HEK293 (cell line): Measurements from ENCODE around the gene OR5I1.

Experiments used
- CTCF ChIA-PET: fragments of 350-600 bp; formaldehyde crosslinking; extraction: SDS; loops from one replicate; lab custom pipeline; 2021; ENCODE audit warnings: antibody characterized with exemption; lab: Yijun Ruan, JAX
- POLR2A ChIA-PET: fragments of 300-600 bp; formaldehyde crosslinking; extraction: SDS; loops from one replicate; lab custom pipeline; 2020; ENCODE audit warnings: antibody characterized with exemption, inconsistent platforms; lab: Yijun Ruan, JAX
- H3K27ac ChIP-seq: fragments of 200-500 bp; sonication (Bioruptor generic); 2 replicates; pipeline ENCODE4 v1.5.1; 2014; ENCODE audit warnings: low read depth, low read length, control low read depth, inconsistent platforms; ENCODE audit errors: extremely low read depth
- H3K36me3 ChIP-seq, 2 experiments: fragments of 200-500 bp in 1 of 2; sonication (Bioruptor generic) in 1 of 2; 1 replicate in 1 of 2; 2 replicates in 1 of 2; pipeline ENCODE4 v1.5.1; 2014 to 2017; ENCODE audit warnings: inconsistent platforms in 2 of 2, low read length in 2 of 2; ENCODE audit not compliant: control insufficient read depth in 2 of 2, insufficient read depth in 1 of 2
- H3K4me1 ChIP-seq: fragments of 200-500 bp; sonication (Bioruptor generic); 2 replicates; pipeline ENCODE4 v1.5.1; 2014; ENCODE audit warnings: mild to moderate bottlenecking, low read length, inconsistent platforms; ENCODE audit not compliant: control insufficient read depth, insufficient read depth
- H3K4me3 ChIP-seq: 2 replicates; pipeline ENCODE4 v1.5.1; 2011; ENCODE audit warnings: low read depth, mild to moderate bottlenecking, control low read depth, low read length, moderate library complexity
- H3K9me3 ChIP-seq: fragments of 200-500 bp; sonication (Bioruptor generic); 2 replicates; pipeline ENCODE4 v1.5.1; 2014; ENCODE audit warnings: low read depth, low read length, inconsistent platforms; ENCODE audit not compliant: control insufficient read depth, insufficient read depth
- ATF2 ChIP-seq: fragments of 450-650 bp; formaldehyde crosslinking; IDR thresholded peaks from 2 replicates; pipeline ENCODE4 v1.5.1; 2016; ENCODE audit warnings: missing biosample characterization, missing genetic modification characterization, low read depth
- BCL6B ChIP-seq: fragments of 450-650 bp; formaldehyde crosslinking; IDR thresholded peaks from 2 replicates; pipeline ENCODE4 v1.5.1; 2017; ENCODE audit warnings: missing biosample characterization, missing genetic modification characterization
- OSR2 ChIP-seq: fragments of 450-650 bp; formaldehyde crosslinking; IDR thresholded peaks from 2 replicates; pipeline ENCODE4 v1.5.1; 2016; ENCODE audit warnings: missing biosample characterization, missing genetic modification characterization
- SP7 ChIP-seq: fragments of 450-650 bp; formaldehyde crosslinking; IDR thresholded peaks from 2 replicates; pipeline ENCODE4 v1.5.1; 2016; ENCODE audit warnings: missing biosample characterization, missing genetic modification characterization
- WT1 ChIP-seq: fragments of 450-650 bp; formaldehyde crosslinking; IDR thresholded peaks from 2 replicates; pipeline ENCODE4 v1.5.1; 2016; ENCODE audit warnings: missing biosample characterization, missing genetic modification characterization
- YY2 ChIP-seq: fragments of 450-650 bp; formaldehyde crosslinking; IDR thresholded peaks from 2 replicates; pipeline ENCODE4 v1.5.1; 2016; ENCODE audit warnings: missing biosample characterization, missing genetic modification characterization
- ZBTB17 ChIP-seq: fragments of 450-650 bp; formaldehyde crosslinking; IDR thresholded peaks from 2 replicates; pipeline ENCODE4 v1.5.1; 2016; ENCODE audit warnings: missing biosample characterization, missing genetic modification characterization
- ZBTB48 ChIP-seq: fragments of 450-650 bp; formaldehyde crosslinking; IDR thresholded peaks from 2 replicates; pipeline ENCODE4 v1.5.1; 2016; ENCODE audit warnings: missing biosample characterization, missing genetic modification characterization
- ZBTB6 ChIP-seq: fragments of 450-650 bp; formaldehyde crosslinking; IDR thresholded peaks from 2 replicates; pipeline ENCODE4 v1.5.1; 2017; ENCODE audit warnings: missing biosample characterization, missing genetic modification characterization
- ZFP37 ChIP-seq: fragments of 450-650 bp; formaldehyde crosslinking; IDR thresholded peaks from 2 replicates; pipeline ENCODE4 v1.5.1; 2016; ENCODE audit warnings: missing biosample characterization, missing genetic modification characterization
- ZNF10 ChIP-seq: fragments of 450-650 bp; formaldehyde crosslinking; IDR thresholded peaks from 2 replicates; pipeline ENCODE4 v1.5.1; 2017; ENCODE audit warnings: missing biosample characterization, missing genetic modification characterization
- ZNF16 ChIP-seq: fragments of 450-650 bp; formaldehyde crosslinking; IDR thresholded peaks from 2 replicates; pipeline ENCODE4 v1.5.1; 2016; ENCODE audit warnings: low read depth, missing biosample characterization, missing genetic modification characterization
- ZNF174 ChIP-seq: fragments of 450-650 bp; formaldehyde crosslinking; IDR thresholded peaks from 2 replicates; pipeline ENCODE4 v1.5.0; 2017; ENCODE audit warnings: missing biosample characterization, mild to moderate bottlenecking, missing genetic modification characterization
- ZNF24 ChIP-seq: fragments of 450-650 bp; formaldehyde crosslinking; IDR thresholded peaks from 2 replicates; pipeline ENCODE4 v1.5.1; 2016; ENCODE audit warnings: missing biosample characterization, missing genetic modification characterization
- ZNF280C ChIP-seq: fragments of 450-650 bp; formaldehyde crosslinking; IDR thresholded peaks from 2 replicates; pipeline ENCODE4 v1.5.1; 2016; ENCODE audit warnings: missing biosample characterization, missing genetic modification characterization
- ZNF362 ChIP-seq: fragments of 450-650 bp; formaldehyde crosslinking; IDR thresholded peaks from 2 replicates; pipeline ENCODE4 v1.5.1; 2016; ENCODE audit warnings: missing biosample characterization, missing genetic modification characterization
- ZNF366 ChIP-seq: fragments of 450-650 bp; formaldehyde crosslinking; conservative IDR thresholded peaks from 2 replicates; pipeline ENCODE4 v1.5.1; 2016; ENCODE audit warnings: missing biosample characterization, missing genetic modification characterization
- ZNF37A ChIP-seq: fragments of 450-650 bp; IDR thresholded peaks from 2 replicates; pipeline ENCODE4 v1.5.1; 2018; ENCODE audit warnings: missing biosample characterization, missing genetic modification characterization
- ZNF501 ChIP-seq: fragments of 450-650 bp; formaldehyde crosslinking; IDR thresholded peaks from 2 replicates; pipeline ENCODE4 v1.5.1; 2016; ENCODE audit warnings: missing biosample characterization, missing genetic modification characterization
- ZNF792 ChIP-seq: fragments of 450-650 bp; formaldehyde crosslinking; IDR thresholded peaks from 2 replicates; pipeline ENCODE4 v1.5.1; 2016; ENCODE audit warnings: missing biosample characterization, missing genetic modification characterization
- ZSCAN16 ChIP-seq: fragments of 450-650 bp; formaldehyde crosslinking; IDR thresholded peaks from 2 replicates; pipeline ENCODE4 v1.5.1; 2016; ENCODE audit warnings: missing biosample characterization, missing genetic modification characterization
- ZSCAN4 ChIP-seq: fragments of 450-650 bp; formaldehyde crosslinking; IDR thresholded peaks from 2 replicates; pipeline ENCODE4 v1.5.1; 2017; ENCODE audit warnings: missing biosample characterization, missing genetic modification characterization

Gene OR5I1

GRCh38 chr11:55936300-55936699 lies at the start of gene OR5I1:
TSS of gene OR5I1 (minus strand) at chr11:55936400. CDS start at chr11:55936400, 0 bp downstream.
- POLR2A ChIA-PET = no interaction called here
- no peak for TF ChIP-seq ZNF366 (tag by site-specific recombination)
- TF ChIP-seq ZNF10 (tag by site-specific recombination) = no peak
- no peak for TF ChIP-seq WT1 (tag by site-specific recombination)
- Histone ChIP-seq H3K4me3 (no peak within 1 kb of the TSS), H3K4me1 (no peaks in the 10 kb centered on the region), H3K36me3 (no peaks in the 10 kb centered on the region), H3K27ac (no peak within 1 kb of the TSS), H3K9me3 (no peaks in the 10 kb centered on the region)
- CTCF ChIA-PET = no interaction called here

GRCh38 chr11:55970935-55971334 lies 34.7 kb upstream of the OR5I1 start:
- ChIA-PET CTCF (no interaction called here), POLR2A (no interaction called here)
- H3K4me3 ChIP-seq = no peak overlapping the region
- H3K27ac ChIP-seq = no peak overlapping the region
- H3K36me3 ChIP-seq = no peaks in the 10 kb centered on the region
- TF ChIP-seq ZSCAN16 (tag by site-specific recombination) (no peak), ZFP37 (tag by site-specific recombination) (no peak), ZNF37A (tag by site-specific recombination) (no peak), ZBTB6 (no peak), WT1 (tag by site-specific recombination) (no peak), ATF2 (tag by site-specific recombination) (no peak), ZNF362 (tag by site-specific recombination) (no peak), ZBTB48 (no peak), ZNF174 (tag by site-specific recombination) (no peak), YY2 (tag by site-specific recombination) (no peak), ZBTB17 (tag by site-specific recombination) (no peak), BCL6B (tag by site-specific recombination) (no peak), ZNF792 (tag by site-specific recombination) (no peak), ZNF16 (tag by site-specific recombination) (no peak)
- TF ChIP-seq, all 188 proteins: peak for 0
- Histone ChIP-seq H3K9me3 (no peaks in the 10 kb centered on the region), H3K4me1 (no peaks in the 10 kb centered on the region)

GRCh38 chr11:55969845-55970244 lies 33.6 kb upstream of the OR5I1 start, which contains the start of gene OR10AG1:
TSS of gene OR10AG1 (minus strand) at chr11:55969945. CDS start at chr11:55969907, 38 bp downstream.
- H3K4me3 ChIP-seq = no peak within 1 kb of the TSS
- no peaks in the 10 kb centered on the region for H3K4me1 ChIP-seq
- CTCF ChIA-PET = interaction anchor here (0.5 kb wide), 1 partner anchor 66 kb away, joined by 4 read pairs; no protein-coding TSS in a partner anchor
- no peak within 1 kb of the TSS for H3K27ac ChIP-seq
- POLR2A ChIA-PET = no interaction called here
- H3K36me3 ChIP-seq = no peaks in the 10 kb centered on the region
- no peaks in the 10 kb centered on the region for H3K9me3 ChIP-seq
- TF ChIP-seq OSR2 (no peak), SP7 (tag by site-specific recombination) (no peak), ZNF501 (tag by site-specific recombination) (no peak), ZNF24 (no peak), ZSCAN4 (tag by site-specific recombination) (no peak), ZNF280C (tag by site-specific recombination) (no peak), WT1 (tag by site-specific recombination) (no peak)
